GM19455 (cell line): Measurements from ENCODE around the gene IPO5.

Experiments
- ATAC-seq: cut with Tn5 transposase; IDR thresholded peaks from one replicate; pipeline ENCODE4 v1.9.1; 2021; ENCODE audit not compliant: unreplicated experiment

Gene IPO5

GRCh38 chr13:97953376-97953970 is at the start of gene IPO5:
Gene IPO5 (plus strand): TSS chr13:97953675. CDS start chr13:97976697, 23,022 bp downstream.
- ATAC-seq: no peak

DNA sequence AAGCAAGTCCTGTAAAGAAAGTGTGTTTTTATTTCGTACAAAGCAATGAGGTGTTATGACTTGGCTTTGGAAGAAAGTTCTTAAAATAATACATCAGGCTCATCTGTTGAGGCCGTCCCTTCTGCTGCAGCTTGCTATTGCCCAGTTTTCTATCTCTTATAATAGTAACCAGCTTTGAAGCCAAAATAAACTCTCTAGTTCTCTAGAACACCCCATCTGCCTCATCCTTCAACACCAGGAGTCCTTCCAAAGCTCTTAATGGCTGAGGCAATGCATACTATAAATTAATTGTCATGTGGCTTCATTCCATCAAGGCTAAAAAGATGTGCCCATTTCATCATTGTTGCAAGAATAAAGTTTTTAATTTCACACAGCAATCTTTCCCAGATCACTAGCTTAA is 49.4 kb upstream of the IPO5 start:
- no peak for ATAC-seq

- no peak for ATAC-seq
Measured at GRCh38 chr13:97905517-97905916, 48.0 kb upstream of the IPO5 start.

- ATAC-seq: no peak
Measured at GRCh38 chr13:97911311-97912138, 42.0 kb upstream of the IPO5 start.

DNA sequence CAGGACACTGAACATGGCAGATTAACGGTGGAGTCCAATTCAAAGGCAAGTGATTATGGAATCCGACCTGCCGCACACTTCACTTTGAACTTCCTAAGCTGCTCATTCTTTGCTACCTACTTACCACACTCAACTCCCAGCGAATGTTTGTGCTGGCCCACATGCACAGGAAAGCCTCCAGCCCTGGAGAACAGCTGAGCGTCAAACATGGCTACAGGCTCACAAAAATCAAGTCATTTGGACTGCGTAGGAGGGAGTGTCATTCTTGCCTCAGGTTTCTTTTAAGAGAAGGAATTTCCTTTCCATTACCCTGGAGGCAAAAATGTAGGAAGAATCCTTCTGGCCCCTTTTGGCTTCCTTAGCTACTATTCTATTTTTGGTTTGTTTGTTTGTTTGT is 41.3 kb upstream of the IPO5 start:
- no peak for ATAC-seq

GRCh38 chr13:97913206-97913605 is 40.3 kb upstream of the IPO5 start:
- no peak for ATAC-seq

DNA sequence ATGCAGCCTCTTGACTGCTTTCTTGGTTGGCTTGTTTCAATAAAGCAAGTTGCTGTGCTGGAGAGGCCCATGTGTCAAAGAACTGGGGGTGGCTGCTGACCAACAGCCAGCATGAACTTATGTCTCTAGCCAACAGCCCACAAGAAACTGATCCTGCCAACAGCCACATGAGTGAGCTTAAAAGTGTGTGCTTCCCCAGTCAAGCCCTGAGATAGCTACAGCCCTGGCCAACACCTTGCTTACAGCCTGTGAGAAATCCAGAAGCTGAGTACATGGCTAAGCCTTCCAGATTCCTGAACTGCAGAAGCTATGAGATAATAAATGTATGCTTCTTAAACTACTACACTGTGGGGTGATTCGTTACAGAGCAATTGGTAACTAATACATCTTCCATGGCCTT is 38.9 kb upstream of the IPO5 start:
- ATAC-seq: no peak

GRCh38 chr13:97921176-97921816 is 32.2 kb upstream of the IPO5 start:
- ATAC-seq: no peak

DNA sequence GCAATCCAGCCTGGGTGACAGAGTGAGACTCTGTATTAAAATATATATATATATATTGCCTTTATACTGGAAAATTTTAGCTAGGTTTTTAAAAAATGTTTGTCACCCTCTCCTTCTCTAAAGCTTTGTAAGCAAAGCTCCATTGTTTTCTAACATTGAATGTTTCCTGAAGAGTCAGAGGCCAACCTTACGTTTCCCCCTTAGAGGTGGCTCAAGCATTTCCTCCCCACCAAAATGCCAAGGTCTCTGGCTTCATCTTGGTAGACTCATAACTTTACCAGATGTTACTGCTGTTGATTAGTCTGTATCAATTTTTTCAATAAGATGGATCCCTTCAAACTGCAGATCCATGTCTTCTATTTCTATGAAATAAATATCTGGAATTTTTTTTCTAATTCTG is 25.2 kb upstream of the IPO5 start:
- no peak for ATAC-seq

DNA sequence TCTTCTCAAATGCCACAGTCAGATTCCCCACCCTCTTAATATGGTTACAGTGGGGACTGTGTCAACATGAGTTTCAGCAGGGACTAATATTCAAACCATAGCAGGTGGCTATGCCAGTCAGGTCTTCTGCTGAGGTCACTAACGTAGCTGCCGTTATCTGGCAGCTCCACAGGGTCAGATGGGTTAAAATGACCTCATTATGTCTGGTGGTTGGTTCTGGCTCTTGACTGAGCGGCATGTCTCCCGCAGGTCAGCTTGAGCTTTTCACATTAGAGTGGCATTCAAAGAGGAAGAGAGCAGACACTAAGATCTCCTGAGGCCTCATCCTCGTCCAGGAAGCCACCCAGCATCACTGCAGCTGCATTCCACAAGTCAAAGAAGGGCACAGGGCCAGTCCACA is 21.4 kb upstream of the IPO5 start:
- no peak for ATAC-seq

- no peak for ATAC-seq
Measured at GRCh38 chr13:97932647-97933046, 20.8 kb upstream of the IPO5 start.

- ATAC-seq: no peak
Measured at GRCh38 chr13:97933776-97934175, 19.7 kb upstream of the IPO5 start.

DNA sequence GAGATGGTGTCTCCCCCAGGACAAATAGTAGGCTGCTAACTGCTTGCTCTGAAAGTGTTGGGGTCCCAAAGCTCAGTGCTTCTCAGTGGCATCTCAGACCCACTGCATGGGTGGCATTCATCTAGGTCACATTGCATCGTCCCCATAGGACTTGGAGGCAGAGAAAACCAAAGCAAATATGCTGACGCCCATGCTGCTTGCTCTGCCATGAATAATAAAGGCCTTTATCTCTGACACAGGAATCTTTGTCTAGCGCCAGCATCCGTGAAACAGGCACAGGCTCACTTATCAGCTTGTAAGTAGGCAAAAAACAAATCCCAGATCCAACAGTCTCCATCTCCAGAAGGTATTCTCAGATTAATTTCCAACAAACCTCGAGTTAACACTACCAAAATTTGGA is 18.9 kb upstream of the IPO5 start:
- ATAC-seq: no peak

- ATAC-seq: no peak
Measured at GRCh38 chr13:97935071-97935470, 18.4 kb upstream of the IPO5 start.

DNA sequence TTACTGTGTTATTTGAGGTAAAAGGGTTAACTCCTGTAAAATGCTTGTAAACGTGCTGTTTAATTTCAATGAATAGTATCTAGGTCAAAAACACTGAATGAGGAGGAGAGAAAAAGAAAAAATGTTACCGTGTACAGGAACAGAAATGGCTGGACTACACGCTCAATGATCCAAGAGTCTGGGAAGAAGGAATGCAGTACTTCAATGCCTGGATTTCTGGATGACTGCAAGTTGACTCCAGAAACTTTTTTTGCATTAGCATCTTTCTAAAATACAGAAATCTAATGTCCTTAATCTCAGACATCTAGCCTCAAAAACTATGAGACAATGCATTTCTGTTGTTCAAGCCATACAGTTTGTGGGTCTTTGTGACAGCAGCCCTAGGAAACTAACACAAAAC is 17.4 kb upstream of the IPO5 start:
- no peak for ATAC-seq

DNA sequence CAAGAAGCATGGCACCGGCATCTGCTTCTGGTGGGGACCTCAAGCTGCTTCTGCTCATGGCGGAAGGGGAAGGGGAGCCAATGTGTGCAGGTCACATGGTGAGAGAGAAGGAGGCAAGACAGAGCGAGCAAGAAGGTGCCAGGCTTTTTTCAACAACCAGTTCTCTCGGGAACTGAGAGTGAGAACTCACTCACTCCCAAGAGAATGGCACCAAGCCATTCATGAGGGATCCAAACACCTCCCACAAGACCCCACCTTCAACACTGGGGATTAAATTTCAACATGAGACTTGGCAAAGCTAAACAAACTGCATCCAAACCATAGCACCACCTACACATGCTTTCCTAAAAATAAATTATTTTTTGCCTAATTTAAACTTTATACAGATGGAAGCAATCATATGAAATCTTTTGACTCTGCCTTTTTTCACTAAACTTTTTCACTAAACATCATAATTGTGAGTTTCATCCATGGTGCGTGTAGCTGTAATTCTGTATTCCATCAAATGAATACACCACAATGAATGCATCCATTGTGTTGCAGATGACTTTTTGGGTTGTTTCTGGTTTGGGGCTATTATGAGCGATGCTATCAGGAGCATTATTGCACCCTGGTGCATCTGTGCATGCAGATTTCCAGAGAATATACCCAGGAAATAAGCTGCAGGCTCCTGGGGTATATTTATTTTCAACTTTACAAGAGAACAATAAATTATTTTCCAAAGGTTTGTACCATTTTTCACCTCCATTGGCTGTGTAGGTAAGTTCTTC is 14.6 kb upstream of the IPO5 start:
- ATAC-seq: no peak

DNA sequence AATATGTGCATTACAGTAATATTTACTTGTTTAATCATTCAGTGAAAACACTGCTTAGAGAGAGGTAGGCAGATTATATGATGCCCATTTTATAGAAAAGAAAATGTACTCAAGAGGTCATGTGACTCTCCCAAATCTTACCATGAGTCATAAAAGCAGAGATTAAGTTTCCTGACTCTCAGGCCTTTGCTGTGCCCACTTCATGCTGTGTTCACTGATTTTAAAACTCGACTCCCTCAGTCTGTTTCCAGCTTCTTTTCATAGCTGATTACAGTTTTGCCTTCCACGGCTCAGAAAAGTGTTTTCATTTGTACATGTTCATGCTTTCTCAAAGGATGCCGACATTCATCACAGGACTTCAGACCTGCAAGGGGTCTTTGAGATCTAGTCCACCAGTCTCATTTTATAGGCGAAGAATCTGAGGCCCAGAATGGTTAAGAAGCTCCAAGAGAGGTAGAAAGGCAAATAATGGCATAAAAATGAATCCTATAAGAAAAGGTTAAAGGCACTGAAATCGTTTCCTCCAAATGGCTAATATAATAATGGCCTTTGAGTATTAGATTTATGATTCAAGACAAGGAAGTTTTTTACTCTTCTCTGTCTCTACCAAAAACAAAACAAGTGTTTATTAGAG is 9.0 kb upstream of the IPO5 start:
- no peak for ATAC-seq

DNA sequence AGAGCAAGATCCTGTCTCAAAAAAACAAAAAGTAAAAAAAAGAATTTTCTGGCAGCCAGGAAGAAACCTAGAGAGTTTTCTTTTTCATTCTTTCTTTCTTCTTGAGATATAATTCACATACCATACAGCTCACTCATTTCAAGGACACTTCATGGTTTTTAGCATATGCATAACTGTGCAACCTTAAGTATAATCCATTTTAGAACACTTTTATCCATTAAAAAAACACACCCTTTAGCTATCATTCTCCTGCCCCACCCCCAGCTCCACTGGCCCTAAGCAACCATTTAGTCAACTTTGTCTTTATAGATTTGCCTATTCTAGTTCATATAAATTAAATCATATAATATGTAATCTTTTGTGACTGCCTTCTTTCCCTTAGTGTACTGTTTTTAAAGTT is 8.1 kb upstream of the IPO5 start:
- ATAC-seq: no peak

- ATAC-seq: no peak
Measured at GRCh38 chr13:97945792-97946419, 7.6 kb upstream of the IPO5 start.

DNA sequence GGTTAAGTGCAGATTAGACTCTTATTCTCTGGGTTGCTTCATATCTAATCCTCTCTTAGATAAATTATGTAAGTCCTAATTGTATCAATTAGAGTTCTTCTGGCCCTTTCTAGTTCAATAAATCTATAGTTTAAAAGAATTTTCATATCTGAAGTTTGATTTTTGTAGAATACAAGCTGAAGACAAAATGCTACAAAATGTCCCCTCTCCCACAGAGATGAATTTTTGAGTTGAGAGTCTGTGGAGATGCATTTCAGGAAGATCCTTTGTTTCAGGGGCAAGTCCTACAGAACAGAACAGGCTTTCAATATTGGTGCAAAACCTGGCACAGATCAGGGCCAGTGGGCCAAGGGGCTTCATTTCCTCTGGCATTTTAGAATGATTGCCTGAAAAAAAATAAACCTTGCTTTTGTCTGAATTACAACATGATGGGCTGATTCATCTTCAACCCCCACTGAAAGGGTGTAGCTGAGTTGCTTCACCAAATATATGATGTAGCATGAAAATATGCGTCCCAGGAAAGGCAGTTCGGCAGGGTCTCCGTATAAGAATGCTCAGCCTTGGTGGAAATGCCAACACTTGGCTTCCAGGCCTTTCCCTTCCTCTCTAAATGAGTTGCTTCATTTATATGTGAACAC is 6.4 kb upstream of the IPO5 start:
- ATAC-seq: no peak
